Gastrocnemius medialis (tissue), 4 donors: ENCODE measurements around the gene PLCH1. TPM values are rescaled to one million over a fixed set of nuclear protein-coding genes. Genes with fewer than 3 reads are reported as not detected.
A peak's percentile ranks its signal among the peaks of the same experiment; 100 is the strongest.

Experiments used
- ATAC-seq, 2 donors: fragments of 150-250 bp; one replicate each; pipeline ENCODE4 v1.9.1; 2016
- DNase-seq, 2 donors: peaks; one replicate each; pipeline ENCODE4 v3.0.0-alpha.2; 2019
- H3K27ac ChIP-seq, 4 donors: fragments of 200-600 bp; sonication (generic); 1 replicate in 1 of 4; 2 replicates in 3 of 4; pipeline ENCODE4 v1.5.1; 2016 to 2018; ENCODE audit warnings: mild to moderate bottlenecking in 2 of 4, moderate library complexity in 1 of 4
- H3K27me3 ChIP-seq, 3 donors: fragments of 200-600 bp; sonication (generic) in 2 of 3; 1 replicate in 1 of 3; 2 replicates in 2 of 3; pipeline versions ENCODE4 v1.5.1 to v1.6.0; 2016 to 2019; ENCODE audit warnings: mild to moderate bottlenecking in 1 of 3, moderate library complexity in 1 of 3
- H3K36me3 ChIP-seq, 2 donors: fragments of 200-600 bp; sonication (generic) in 1 of 2; one replicate each; pipeline ENCODE4 v1.5.1; 2017 to 2018
- H3K4me1 ChIP-seq, 2 donors: fragments of 200-600 bp; sonication (generic) in 1 of 2; one replicate each; pipeline ENCODE4 v1.5.1; 2016 to 2017; ENCODE audit warnings: mild to moderate bottlenecking in 2 of 2
- H3K4me3 ChIP-seq, 4 donors: fragments of 200-600 bp; sonication (generic) in 3 of 4; 1 replicate in 1 of 4; 2 replicates in 3 of 4; pipeline ENCODE4 v1.5.1; 2016 to 2019; ENCODE audit warnings: mild to moderate bottlenecking in 2 of 4
- H3K9me3 ChIP-seq, 3 donors: fragments of 200-600 bp; sonication (generic) in 2 of 3; 1 replicate in 1 of 3; 2 replicates in 2 of 3; pipeline ENCODE4 v1.5.1; 2016 to 2019
- CTCF ChIP-seq, 5 experiments: fragments of 450-650 bp in 3 of 5; fragments of 200-600 bp in 2 of 5; sonication (generic) in 2 of 5; IDR thresholded peaks in 4 of 5; conservative IDR thresholded peaks in 1 of 5; 1 replicate in 4 of 5; 2 replicates in 1 of 5; pipeline ENCODE4 v1.5.1; 2016 to 2019; ENCODE audit warnings: antibody characterized with exemption in 5 of 5, mild to moderate bottlenecking in 3 of 5, moderate library complexity in 3 of 5
- POLR2A ChIP-seq, 2 donors: fragments of 450-650 bp; IDR thresholded peaks; one replicate each; pipeline ENCODE4 v1.6.1; 2017; ENCODE audit warnings: antibody characterized with exemption in 2 of 2, mild to moderate bottlenecking in 2 of 2, moderate library complexity in 2 of 2
- in situ Hi-C, 4 donors: fragments of 200-750 bp; cut with MboI; loops; one replicate each; pipeline versions ENCODE4 v1.15.0 to v1.8.0; 2017; ENCODE audit warnings: low sequenced_read_pairs in 4 of 4
- intact Hi-C: fragments of 100-400 bp; cut with DNase I; formaldehyde crosslinking; loops from one replicate; pipeline ENCODE4 v1.15.1; 2023; ENCODE audit warnings: low total_unique reads
- total RNA-seq, 4 donors: library from RNA; depleted of rRNA; stranded (reverse); fragments of >200 nt; gene quantifications; one replicate each; pipeline versions ENCODE4 v1.1.0 to v1.2.3, GENCODE V29; 2016

The PLCH1 gene
- total RNA-seq, 4 donors from 2014 or later: 0.07 to 0.33 (median 0.10) TPM; not detected in 1

GRCh38 chr3:155747286-155747945 is 2.5 kb upstream of the PLCH1 start:
- in situ Hi-C loops: no loop called here
- H3K27ac ChIP-seq: no peak overlapping the region

GRCh38 chr3:155746703-155747102 is 1.8 kb upstream of the PLCH1 start:
- Histone ChIP-seq H3K27me3 (peaks cover 25 to 28% (median 26%) of the 10 kb centered on the region in 3 donors), H3K4me1 (peaks cover 8 to 16% of the 10 kb centered on the region in 2 donors), H3K36me3 (no peaks in the 10 kb centered on the region), H3K9me3 (no peaks in the 10 kb centered on the region), H3K27ac (no peak overlapping the region), H3K4me3 (no peak overlapping the region)
- intact Hi-C loops: no loop called here
- ATAC-seq (no peak), DNase-seq (no peak)
- TF ChIP-seq POLR2A (IDR thresholded peaks at IDR 0.05) (no peak), CTCF (IDR thresholded peaks at IDR 0.05 in 4 of 5, conservative IDR thresholded peaks at IDR 0.05 in 1 of 5) (no peak)
- in situ Hi-C loops: no loop called here

More at GRCh38 chr3:155747286-155747945, 2.5 kb upstream of the PLCH1 start:
- H3K27me3 ChIP-seq: peaks cover 18 to 21% (median 21%) of the 10 kb centered on the region in 3 donors
- H3K36me3 ChIP-seq: no peaks in the 10 kb centered on the region
- TF ChIP-seq CTCF (IDR thresholded peaks at IDR 0.05 in 4 of 5, conservative IDR thresholded peaks at IDR 0.05 in 1 of 5) (no peak), POLR2A (IDR thresholded peaks at IDR 0.05) (no peak)
- H3K9me3 ChIP-seq: no peaks in the 10 kb centered on the region
- H3K4me3 ChIP-seq: no peak overlapping the region
- ATAC-seq: no peak
- H3K4me1 ChIP-seq: peaks cover 8 to 16% of the 10 kb centered on the region in 2 donors
- DNase-seq: no peak
- intact Hi-C loops: no loop called here

- intact Hi-C loops: no loop called here
- in situ Hi-C loops: no loop called here
- Histone ChIP-seq H3K9me3 (no peaks in the 10 kb centered on the region), H3K27ac (no peak overlapping the region), H3K4me3 (peak overlapping the region; percentile 60 to 71 (median 62)), H3K36me3 (no peaks in the 10 kb centered on the region), H3K4me1 (peaks cover 8 to 16% of the 10 kb centered on the region in 2 donors), H3K27me3 (peaks cover 25 to 33% (median 29%) of the 10 kb centered on the region in 3 donors)
- TF ChIP-seq CTCF (IDR thresholded peaks at IDR 0.05 in 4 of 5, conservative IDR thresholded peaks at IDR 0.05 in 1 of 5): no peak
- no peak for TF ChIP-seq POLR2A (IDR thresholded peaks at IDR 0.05)
- DNase-seq (no peak), ATAC-seq (no peak)
Observed at GRCh38 chr3:155745795-155746550, 1.1 kb upstream of the PLCH1 start.

GRCh38 chr3:155744010-155744625 is 753 bp downstream of the PLCH1 start:
- peak overlapping the region; percentile 60 to 71 (median 62) for H3K4me3 ChIP-seq
- ATAC-seq: peak in 1 of 2 donors; percentile 37
- H3K36me3 ChIP-seq: no peaks in the 10 kb centered on the region
- no peaks in the 10 kb centered on the region for H3K9me3 ChIP-seq
- in situ Hi-C loops (no loop called here), intact Hi-C loops (no loop called here)
- peaks cover 8 to 16% of the 10 kb centered on the region in 2 donors for H3K4me1 ChIP-seq
- peaks cover 25 to 34% (median 29%) of the 10 kb centered on the region in 3 donors for H3K27me3 ChIP-seq
- TF ChIP-seq POLR2A (IDR thresholded peaks at IDR 0.05) (no peak), CTCF (IDR thresholded peaks at IDR 0.05 in 4 of 5, conservative IDR thresholded peaks at IDR 0.05 in 1 of 5) (no peak)
- no peak for DNase-seq
- H3K27ac ChIP-seq: no peak overlapping the region
